Measurements from ENCODE around the gene CES2.

Gene CES2

DNA sequence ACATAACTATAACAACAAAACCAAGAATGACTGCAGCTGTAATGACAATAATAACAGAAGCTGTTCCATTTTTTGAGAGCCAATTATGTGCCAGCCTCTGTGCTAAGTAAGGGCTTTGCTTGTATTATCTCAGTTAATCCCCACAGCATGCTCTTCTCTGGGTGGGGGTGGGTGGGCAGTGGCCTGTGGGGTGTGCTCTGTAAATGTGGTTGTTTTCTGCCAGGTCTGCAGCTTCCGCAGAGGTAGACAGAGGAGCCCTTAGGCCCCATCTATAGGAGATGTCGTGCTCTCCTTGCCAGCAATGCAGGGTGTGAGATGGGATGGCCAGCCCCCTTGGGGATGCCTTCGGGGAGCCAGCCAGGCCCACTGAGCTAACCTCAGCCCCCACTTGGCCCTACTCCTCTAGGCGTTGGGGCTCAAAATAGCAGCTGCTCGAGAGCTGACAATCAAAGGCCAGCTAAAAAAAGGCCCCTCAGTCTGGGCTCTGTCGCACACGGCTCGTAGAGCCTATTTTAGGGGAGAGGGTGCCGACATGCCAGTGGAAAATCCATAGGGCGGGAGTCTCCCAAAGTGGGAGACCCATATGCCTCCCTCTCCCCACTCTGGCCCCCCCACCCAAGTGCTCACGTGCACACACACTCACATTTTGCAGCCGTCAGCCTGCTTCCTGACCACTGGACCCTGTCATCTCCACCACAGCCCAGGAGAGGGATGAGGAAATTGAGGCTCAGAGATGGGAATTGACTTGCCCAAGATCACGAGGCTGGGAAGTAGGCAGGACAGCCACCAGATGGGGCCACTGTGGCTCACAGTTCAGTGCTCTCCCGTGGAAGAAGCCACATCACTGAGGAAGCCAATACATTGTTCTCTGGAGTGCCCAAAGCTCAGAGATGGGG is 32.4 kb upstream of the CES2 start:
- DNase-seq, result peak; percentile 17

DNA sequence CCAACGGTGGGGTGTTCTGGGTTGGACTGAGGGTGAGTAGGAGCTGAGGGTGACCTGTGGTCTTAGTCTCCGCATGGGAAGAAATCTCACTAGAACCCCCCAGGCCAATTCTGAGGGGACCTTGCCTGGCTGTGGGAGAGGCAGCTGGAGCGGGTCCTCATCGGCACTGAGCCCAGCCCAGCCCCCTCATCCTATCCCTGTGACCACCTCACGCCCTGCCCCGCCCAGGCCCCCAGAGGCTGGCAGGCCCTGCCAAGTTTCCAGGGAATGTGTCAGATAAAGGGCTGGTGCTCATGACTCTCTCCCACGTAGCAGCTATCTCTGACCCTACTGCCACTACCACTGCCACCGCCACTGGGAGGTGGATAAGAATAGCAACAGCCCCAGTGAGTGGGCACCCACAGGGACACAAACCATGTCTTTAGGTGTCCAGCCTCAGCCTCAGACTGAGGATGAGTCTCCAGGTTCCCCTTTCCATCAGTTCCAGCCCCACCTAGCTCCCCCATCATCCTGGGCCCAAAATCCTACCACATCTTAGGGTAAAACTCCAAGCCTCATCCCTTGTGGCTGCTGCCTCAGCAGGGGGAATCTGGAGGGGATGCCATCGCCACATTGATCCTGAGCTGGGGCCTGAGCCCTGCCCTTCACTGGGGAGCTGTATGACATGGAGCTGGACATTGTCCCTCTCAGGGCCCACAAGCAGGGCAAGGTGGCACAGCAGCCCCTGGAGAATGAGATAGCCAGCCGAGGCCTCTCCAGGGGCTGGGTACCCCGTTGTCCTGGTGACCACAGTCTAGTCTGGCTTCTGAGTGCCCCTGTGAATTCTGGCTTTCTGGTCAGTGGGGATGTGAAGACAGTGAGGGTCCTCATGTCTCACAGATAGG is 31.5 kb upstream of the CES2 start:
- no peak for DNase-seq

DNA sequence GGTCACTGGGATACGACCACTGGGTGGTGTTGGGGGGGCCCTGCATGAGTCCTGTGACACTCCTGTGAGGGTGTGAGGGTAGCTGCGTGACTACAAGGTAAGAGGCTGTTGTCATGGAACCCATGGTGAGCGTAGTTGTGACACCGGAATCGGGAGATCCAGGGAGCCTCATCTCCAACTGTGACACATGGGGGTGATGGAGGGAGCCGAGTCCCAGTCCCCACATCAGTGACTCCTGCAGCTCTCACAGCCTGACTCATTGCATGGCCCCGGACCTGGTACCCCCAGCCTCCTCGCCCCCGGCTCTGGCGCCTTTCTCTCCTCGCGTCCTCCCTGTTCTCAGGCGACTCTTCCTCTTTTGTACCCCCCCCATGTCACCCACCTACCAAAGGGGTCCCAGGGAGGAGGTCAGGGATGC is 30.9 kb upstream of the CES2 start:
- DNase-seq, result no peak

DNA sequence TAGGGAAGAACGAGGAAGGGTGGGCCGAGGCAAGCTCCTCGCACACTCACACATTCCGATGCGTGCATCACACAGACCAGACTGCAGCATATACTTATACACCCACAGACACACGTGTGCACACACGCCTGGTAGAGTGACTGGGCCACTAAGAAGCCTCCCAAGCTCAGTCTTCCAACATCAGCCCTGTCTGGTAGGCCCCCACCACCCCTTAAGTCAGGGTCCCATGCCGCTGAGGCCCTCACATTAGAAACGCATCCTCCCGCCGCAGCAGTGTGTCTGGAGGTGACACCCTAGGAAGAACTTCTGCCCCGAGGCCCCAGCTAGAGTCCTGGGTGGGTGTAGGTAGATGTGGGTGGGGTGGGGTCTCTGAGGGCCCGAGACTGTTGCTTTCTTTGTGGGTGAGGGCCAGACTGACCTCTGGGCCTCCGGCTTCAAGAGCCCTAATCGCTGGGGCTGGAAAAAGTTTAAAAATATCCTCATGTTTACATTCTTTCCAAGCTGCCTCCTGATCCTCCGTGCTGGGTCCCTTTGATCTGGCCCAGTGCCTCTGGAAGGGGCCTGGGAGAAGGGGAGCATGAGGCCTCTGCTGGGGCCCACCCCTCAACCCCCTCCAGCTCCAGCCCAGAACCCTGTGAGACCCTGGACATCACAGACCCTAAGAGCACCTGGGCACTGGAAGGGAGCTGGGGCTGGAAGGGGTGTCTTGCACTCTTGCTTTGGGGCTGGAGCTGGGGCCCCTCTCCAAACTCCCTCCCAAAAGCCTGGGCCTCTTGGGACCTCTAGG is 30.3 kb upstream of the CES2 start:
- DNase-seq, result no peak

DNA sequence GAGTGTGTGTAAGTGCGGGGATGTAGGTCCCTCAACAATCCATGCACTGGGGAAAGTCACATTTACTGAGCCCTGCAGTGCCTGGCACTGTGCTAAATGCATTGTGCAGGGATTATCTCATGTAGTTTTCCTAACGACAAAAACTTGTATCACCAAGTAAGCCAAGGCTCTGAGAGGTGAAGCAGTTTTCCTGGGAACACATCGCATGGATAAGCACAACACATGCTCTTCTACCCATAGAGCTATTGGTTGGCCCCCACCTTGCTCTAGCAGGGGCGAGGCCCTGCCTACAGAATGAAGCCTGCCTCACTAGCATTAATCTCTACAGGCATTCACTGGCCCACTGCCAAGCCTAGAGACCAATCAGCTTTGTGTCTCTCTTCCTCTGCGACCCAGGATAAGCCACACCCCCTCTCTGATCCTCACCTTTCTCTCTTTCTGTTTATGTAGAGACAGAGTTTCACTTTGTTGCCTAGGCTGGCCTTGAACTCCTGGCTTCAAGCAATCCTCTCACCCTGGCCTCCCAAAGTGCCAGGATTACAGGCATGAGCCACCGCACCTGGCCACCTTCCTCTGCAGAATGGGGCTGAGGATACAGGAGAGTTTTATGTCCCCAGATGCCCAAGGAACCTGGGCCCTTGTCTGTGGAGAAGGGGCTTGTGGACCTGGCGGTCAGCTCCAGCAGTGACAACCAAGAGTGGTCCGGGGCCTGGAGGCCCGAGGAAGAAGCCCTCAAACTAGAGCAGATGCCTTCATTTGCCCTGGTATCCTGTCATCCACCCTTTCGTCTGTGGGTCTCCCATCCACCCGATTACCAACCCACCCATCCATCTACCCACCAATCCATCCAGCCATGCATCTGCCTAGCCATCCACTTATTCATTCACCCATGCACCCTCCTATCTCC is 29.4 kb upstream of the CES2 start:
- no peak for DNase-seq

DNA sequence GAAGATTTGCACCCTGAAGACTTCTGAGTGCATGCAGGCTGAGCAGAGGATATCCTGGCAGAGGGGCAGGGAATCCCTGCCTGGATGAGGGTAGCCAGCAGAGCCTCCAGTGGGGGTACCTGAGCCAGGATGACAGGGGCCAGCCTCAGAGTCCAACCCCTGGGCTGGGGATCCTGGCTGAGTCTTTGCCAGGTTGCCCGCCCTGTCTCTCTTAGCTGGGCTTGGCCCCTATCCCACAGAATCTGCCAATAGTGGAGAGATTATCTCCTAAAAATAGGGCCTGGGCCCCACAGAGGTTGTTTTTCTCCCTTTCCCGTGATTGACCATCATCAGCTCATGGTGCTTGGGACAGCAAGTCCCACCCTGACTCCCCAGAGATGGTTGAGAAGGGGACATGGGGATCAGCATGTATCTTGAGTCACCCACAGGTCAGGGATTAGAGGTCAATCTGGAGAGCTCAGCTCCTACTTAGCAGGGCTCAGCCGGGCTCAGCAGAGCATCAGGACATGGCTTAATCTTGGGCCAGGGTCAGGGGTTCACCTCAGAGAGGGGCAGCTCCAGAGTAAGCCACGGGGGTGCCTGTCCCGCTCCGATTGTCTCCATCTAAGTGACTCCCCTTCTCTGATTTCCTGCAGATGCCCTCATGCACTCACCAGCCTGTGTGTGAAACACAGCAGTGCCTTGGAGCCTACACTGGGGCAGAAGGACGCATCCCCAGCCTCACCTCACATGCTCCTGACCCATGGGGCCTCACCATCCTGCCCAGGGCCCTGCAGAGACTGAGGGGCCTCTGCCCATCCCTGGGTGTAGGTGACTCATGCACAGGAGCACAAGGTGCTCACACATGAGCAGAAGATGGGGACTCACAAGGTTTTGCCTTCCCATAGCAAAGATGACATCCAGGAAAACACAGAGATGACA is 28.1 kb upstream of the CES2 start:
- DNase-seq, result no peak

DNA sequence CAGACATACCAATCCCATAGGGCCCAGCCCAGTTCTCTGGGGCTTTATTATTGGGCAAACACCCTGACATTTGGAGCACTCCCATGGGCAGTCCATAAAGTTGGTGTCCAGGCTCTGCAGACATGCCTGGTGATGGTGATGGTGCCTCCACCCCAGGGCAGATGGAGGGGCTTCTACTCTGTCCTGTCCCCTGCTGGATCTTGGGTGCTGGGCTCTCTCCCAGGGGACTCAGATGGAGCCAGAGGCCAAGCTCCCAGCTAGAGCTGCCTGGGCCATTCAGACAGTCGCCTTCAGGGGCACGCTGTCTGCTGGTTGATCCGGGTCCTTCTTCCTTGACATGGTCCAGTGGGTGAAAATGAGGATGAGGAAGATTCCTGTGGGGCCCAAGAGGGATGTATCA is 27.2 kb upstream of the CES2 start:
- DNase-seq, result no peak

DNA sequence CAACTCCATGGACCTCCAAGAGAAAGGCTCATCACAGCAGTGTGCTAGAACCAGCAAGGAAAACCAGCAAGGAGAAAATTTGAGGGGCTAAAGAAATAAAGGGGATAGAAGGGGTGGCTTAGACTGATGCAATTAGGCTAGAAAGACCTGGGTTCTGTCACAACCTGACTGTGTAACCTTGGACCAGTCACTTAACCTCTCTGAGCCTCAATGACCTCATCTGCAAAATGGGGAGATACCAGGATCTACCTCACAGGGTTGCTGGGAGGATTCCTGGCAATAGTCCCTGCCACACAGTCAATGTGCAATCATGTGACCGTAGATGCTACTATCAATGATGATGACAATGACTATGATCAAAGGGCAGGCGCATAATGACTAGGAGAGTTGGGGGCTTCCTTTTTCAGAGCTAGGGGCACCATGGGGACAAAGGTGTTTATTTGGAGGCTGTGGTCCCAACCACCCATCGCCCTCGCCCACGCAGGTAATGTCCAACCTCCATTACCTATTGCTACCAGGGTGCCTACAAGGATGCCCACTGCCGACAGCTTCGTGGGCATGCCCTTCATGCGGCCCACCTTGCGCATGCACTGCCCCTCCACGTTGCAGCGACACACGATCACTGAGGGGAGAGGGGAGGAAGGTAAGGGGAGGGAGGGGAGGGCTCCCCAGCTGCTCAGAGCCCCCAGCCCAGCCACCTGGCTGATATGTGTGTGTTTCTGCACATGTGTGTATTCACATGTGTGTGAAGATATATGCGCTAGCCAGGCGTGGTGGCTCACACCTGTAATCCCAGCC is 26.4 kb upstream of the CES2 start:
- DNase-seq, result no peak

DNA sequence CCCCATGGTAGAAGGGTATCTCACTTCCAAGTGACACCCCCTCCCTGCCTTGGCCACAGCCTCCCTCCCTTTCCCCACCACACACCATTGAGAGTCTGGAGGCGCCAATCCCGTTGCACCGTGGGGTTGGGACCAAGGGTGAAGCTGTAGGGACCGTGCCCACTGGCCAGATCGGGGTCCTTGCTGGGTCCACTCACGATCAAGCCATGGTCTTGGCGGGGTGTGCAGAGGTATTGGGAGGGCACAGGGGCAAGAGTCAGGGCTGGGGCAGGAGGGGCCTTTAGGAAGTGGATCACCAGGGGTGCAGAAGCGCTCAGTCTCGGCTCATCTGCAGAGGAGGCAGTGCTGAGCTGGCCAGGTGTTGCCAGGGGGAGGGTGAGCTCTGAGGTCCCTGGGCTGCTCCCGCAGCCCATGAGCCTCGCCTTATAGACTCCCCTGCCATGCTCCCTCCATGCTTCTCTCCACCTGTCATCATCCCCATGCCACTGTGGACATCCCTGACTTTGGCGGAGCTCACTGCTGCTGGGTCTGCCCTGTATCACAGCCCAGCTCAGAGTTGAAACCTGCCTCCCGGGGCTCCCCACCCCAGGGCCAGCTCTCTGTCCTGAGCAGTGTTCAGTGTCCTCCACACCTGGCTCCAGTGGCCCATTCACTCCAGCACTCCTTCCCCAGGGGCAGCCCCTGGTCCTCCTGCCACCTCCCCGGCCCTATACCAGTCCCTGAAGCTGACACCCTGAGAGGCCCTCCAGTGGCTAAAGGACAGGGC is 25.0 kb upstream of the CES2 start:
- no peak for DNase-seq

DNA sequence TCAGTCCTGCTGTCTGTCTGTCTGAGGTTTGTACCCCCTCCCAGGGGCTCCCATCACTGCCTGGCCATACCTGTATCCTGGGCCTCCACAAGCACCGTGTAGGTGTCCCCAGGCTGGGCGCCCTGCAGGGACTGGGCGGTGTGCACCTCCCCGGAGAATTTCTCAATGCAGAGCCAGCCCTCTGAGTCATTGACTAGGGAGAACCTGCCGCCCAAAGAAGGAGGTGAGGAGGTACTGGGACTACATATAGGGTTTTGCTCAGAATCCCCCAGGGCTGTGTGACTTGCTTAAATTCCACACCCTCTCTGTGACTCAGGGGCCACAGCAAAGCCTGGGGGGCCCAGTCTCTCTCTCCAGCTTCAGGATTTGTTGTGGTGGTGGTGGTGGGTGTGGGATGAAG is 24.2 kb upstream of the CES2 start:
- no peak for DNase-seq

DNA sequence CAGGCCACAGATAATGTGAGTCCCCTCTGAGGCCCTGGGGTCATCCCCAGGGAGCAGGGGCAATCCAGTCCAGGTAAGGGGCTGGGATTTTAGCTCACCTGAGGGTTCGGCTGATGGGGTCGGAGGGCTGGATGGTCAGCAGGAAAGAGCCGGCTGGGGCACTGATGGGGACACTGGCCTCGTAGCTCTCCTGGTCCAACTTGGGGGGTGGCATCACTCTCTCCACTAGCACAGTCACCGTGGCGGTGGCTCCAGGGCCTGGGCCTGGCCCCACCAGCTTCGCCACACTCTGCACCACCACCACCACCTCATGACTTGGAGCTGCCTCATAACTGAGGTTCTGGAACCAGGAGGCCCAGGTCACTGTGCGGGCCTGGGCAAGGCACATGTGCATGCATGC is 23.5 kb upstream of the CES2 start:
- no peak for DNase-seq

DNA sequence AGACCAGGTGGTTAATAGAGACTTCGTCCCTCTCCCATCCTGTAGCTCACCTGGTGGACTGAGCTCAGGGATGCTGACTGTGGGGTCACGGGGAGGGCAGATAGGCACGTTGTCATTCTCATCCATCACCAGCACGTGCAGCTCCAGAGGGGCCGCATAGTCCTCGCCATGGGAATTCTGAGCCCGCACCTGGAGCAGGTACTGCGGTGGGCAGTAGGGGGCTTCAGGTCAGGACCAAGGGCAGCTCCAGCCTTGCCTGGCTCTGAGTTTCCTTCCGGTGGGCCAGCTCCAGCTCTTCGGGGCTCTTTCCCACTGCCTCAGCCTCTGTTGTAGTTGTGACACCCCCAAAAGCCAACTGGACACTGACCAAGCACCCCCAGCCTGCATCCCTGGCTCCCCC is 22.2 kb upstream of the CES2 start:
- no peak for DNase-seq

DNA sequence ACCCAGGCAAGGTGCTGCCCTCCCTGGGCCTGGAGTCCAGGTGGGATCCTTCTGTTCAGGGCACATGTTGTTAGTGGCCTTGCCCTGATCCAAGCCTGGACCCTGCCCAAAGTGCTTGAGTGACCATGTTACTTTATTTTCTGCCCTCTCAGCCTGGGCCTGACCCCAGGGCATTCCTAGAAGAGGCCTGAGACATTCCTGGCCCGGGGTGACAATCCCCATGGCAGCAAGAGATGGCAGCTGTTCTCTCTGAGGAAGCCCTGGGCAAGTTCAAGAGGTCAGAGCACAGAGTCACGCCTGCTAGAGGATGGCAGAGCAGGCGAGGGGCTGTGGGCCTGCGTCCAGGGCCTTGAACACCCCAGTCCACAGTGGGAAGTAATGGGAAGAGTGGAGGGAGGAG is 21.6 kb upstream of the CES2 start:
- no peak for DNase-seq

DNA sequence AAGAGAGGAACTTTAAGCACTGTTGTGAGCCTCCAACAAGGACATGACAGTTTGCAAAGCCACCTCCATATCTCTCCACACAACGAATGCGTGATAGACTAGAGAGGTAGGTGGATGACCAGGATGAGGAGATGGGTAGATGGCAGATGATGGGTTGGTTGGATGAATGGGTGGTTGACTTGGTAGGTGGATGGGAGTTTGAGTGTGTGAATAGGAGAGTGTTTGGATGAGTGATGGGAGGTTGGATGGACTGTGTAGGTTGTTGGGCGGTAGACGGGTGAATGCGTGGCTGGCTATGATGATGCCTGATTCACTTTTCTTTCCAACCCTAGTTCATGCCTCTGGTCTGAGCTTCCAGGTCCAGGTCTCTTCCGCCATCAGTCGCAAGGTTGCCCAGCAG is 20.8 kb upstream of the CES2 start:
- no peak for DNase-seq

DNA sequence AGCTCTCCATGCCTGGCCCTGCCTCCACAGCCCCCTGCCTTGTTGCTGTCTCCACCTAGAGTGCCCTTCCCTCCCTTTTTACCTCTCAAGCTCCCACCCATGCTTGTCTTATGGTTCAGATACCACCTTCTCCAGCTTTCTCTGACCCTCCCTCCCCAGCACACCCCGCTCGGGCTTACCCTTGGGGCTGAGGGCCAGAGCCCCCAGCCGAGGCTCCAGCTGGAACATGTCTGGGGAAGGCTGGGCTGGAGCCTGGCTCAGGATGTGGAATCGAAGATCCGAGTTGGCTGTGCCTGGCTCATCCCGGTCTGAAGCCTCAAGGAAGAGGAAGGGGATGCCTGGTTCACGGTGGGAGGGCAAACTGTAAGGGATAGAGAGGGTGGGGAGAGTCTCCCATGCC is 20.3 kb upstream of the CES2 start:
- no peak for DNase-seq

DNA sequence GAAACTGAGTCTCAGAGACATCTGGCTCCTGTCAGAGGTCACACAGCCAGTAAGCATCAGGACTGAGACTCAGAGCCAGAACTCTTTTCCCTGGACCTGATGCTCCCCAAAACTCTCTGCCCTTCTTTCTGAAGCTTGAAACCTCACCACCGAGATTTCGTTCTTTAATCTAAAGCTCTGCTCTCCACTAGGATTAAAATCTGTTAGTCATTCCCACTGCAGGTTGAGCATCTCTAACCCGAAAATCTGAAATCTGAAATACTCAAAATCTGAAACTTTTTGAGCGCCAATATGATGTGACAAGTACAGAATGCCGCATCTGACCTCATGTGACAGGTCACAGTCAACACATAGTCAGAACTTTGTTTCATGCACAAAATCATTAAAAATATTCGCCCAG is 18.8 kb upstream of the CES2 start:
- DNase-seq, result no peak

DNA sequence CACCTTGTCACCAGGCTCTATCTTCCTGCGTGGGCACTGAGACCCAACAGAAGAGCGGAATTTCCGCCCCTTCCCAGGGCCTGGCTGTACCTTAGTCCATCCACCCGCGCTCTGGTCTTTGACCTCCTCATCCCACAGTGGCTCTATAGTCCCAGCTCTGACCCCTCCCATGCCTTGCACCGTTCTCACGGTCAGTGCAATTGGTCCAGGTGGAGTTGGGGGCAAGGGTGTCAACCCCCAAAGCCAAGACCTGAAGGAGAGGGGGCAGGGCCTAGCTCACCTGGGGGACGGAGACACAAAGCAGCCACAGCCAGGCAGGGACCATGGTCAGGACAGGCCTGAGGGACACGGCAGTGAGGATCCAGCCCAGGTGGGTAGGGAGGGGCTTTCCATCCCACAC is 17.6 kb upstream of the CES2 start:
- no peak for DNase-seq

DNA sequence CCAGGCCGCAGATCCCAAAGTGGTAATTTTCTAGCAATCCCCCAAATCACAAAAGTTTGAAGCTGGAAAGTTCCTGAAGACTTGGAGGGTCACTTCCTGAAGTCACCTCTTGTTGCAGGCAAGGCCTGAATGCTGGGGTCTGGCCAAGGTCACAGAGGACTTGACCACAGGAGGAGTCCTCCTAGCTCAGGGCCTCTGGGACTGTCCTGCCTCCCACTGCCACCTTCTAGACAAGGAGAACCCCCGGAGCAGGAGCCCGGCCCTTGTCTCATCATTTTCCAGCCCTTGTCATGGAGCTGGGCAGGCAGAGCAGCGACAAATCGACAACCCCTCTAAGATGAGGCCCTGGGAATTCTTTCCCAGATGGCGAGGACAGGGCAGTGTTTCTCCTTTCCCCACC is 17.0 kb upstream of the CES2 start:
- no peak for DNase-seq

DNA sequence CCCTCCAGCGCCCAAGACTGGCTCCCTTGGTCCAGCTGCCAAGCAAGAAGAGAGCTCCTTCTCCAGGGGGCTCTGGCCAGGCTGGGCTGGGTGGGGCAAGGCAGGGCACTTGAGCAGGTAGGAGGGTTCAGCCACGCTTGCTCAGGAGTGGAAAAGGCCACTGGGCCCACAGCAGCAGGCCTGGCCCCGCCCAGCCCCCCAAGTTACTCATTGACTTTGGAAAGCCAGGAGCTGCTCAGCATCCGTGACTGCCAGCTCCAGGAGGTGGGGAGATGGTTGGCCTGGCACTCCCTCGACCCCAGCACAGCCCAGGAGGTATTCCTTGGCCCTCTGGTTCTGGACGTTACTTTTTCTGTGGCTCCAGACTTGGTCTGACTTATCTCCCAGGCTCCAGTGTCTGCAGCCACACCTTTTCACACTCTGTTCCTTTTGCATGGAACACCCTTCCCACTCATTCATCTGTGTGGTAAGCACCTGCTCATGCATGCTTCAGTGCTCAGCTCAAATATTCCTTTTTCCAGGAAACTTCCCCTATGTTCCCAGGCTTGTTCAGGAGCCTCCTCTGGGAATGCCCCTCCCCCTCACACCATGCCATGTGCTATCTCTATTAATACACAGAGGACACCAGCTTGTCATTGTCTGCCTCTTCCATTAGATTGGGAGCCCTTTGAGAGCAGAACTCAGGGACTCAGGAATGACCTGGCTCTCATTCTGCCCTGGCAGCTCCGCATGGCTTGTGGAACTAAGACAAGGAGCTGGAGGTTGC is 16.3 kb upstream of the CES2 start, which contains the start of gene CDH16:
Gene CDH16 (minus strand): TSS at position 83 of the 766 bp plus-strand sequence. CDS start 820 bp downstream, outside the sequence.
- DNase-seq, result no peak
